ENCODE results near the gene FDX2. TPM values are rescaled to one million over a fixed set of nuclear protein-coding genes. Genes with fewer than 3 reads are reported as not detected.

Gene FDX2
- total and polyA plus RNA-seq, 4 donors, result 9.6 to 38.4 (median 21.2) TPM

DNA sequence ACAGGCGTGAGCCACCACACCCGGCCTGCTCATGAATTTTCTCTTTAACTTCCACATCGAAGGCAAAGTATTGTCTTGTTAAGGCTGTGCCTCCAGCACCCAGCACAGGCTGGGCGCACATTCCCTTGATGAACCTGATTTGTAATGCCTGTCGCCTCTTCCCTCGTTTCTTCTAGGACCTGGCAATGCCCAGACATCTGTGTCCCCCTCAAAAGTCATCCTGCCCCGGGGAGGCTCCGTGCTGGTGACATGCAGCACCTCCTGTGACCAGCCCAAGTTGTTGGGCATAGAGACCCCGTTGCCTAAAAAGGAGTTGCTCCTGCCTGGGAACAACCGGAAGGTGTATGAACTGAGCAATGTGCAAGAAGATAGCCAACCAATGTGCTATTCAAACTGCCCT, 41.2 kb downstream of the FDX2 start:
- TF ChIP-seq, protein P1, sequence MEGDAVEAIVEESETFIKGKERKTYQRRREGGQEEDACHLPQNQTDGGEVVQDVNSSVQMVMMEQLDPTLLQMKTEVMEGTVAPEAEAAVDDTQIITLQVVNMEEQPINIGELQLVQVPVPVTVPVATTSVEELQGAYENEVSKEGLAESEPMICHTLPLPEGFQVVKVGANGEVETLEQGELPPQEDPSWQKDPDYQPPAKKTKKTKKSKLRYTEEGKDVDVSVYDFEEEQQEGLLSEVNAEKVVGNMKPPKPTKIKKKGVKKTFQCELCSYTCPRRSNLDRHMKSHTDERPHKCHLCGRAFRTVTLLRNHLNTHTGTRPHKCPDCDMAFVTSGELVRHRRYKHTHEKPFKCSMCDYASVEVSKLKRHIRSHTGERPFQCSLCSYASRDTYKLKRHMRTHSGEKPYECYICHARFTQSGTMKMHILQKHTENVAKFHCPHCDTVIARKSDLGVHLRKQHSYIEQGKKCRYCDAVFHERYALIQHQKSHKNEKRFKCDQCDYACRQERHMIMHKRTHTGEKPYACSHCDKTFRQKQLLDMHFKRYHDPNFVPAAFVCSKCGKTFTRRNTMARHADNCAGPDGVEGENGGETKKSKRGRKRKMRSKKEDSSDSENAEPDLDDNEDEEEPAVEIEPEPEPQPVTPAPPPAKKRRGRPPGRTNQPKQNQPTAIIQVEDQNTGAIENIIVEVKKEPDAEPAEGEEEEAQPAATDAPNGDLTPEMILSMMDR (IDR thresholded peaks at IDR 0.05; ENCODE audit: control extremely low read depth, extremely low read depth), result no peak
- Histone ChIP-seq H3K27ac (ENCODE audit: low read depth in 1 of 2, low read length in 1 of 2) (peak overlapping the region in 1 of 2 donors; percentile 79), H3K4me3 (peak overlapping the region; percentile 26), H3K9me3 (ENCODE audit: control insufficient read depth in 4 of 4, insufficient read depth in 3 of 4, low read length in 3 of 4) (no peaks in the 10 kb centered on the region), H3K36me3 (ENCODE audit: control insufficient read depth in 4 of 4, insufficient read depth in 4 of 4, low read length in 4 of 4) (peaks cover 0 to 23% (median 0%) of the 10 kb centered on the region in 4 donors), H3K4me1 (ENCODE audit: control insufficient read depth in 5 of 5, insufficient read depth in 5 of 5, low read length in 5 of 5) (peaks cover 0 to 16% (median 4%) of the 10 kb centered on the region in 5 donors), H3K9ac (ENCODE audit: insufficient read depth in 1 of 2, low read length in 2 of 2) (no peak overlapping the region), H3K27me3 (ENCODE audit: control insufficient read depth in 3 of 3, insufficient read depth in 3 of 3, low read length in 2 of 3) (peaks cover 0 to 8% (median 0%) of the 10 kb centered on the region in 3 donors)
- 78 to 94% methylated on average over 10 of the region's 10 CpGs for WGBS, 2 donors
- no peak for DNase-seq
- no peak for ATAC-seq (ENCODE audit: insufficient read depth, low FRiP score)

DNA sequence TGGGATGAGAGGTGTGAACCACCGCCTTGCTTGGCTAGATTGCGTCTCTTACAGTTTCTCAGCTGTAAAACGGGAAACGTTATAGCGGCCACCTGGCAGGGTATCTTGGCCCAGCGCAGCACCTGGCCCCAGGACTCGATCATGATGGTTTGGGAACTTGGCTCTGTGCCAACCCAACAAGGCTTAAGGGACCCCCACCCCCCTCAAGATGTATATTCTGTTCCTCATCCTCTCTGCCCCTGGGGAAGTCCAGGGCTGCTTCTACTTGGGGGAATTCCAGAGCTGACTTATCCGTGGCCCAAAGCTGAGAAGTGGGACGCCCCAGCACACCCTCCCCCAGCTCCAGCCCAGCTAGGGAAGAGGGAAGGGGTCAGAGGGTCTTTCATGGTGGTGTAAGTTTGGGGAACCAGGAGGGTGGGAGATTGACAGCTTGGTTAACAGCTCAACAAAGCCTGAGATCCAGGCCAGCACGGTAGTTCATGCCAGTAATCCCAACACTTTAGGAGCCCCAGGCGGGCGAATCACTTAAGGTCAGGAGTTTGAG, 44.2 kb downstream of the FDX2 start:
- Histone ChIP-seq H3K4me1 (ENCODE audit: control insufficient read depth in 5 of 5, insufficient read depth in 5 of 5, low read length in 5 of 5) (peaks cover 0 to 16% (median 4%) of the 10 kb centered on the region in 5 donors), H3K9ac (ENCODE audit: insufficient read depth in 1 of 2, low read length in 2 of 2) (no peak overlapping the region), H3K4me3 (peak overlapping the region; percentile 76), H3K27me3 (ENCODE audit: control insufficient read depth in 3 of 3, insufficient read depth in 3 of 3, low read length in 2 of 3) (peaks cover 0 to 8% (median 0%) of the 10 kb centered on the region in 3 donors), H3K27ac (ENCODE audit: low read depth in 1 of 2, low read length in 1 of 2) (peak overlapping the region; percentile 78 to 89), H3K9me3 (ENCODE audit: control insufficient read depth in 4 of 4, insufficient read depth in 3 of 4, low read length in 3 of 4) (no peaks in the 10 kb centered on the region), H3K36me3 (ENCODE audit: control insufficient read depth in 4 of 4, insufficient read depth in 4 of 4, low read length in 4 of 4) (peaks cover 0 to 8% (median 0%) of the 10 kb centered on the region in 4 donors)
- 15 to 23% methylated on average over 12 of the region's 12 CpGs for WGBS, 2 donors
- TF ChIP-seq, protein P1 (IDR thresholded peaks at IDR 0.05; ENCODE audit: control extremely low read depth, extremely low read depth), result no peak
- DNase-seq (no peak), ATAC-seq (ENCODE audit: insufficient read depth, low FRiP score) (no peak)

DNA sequence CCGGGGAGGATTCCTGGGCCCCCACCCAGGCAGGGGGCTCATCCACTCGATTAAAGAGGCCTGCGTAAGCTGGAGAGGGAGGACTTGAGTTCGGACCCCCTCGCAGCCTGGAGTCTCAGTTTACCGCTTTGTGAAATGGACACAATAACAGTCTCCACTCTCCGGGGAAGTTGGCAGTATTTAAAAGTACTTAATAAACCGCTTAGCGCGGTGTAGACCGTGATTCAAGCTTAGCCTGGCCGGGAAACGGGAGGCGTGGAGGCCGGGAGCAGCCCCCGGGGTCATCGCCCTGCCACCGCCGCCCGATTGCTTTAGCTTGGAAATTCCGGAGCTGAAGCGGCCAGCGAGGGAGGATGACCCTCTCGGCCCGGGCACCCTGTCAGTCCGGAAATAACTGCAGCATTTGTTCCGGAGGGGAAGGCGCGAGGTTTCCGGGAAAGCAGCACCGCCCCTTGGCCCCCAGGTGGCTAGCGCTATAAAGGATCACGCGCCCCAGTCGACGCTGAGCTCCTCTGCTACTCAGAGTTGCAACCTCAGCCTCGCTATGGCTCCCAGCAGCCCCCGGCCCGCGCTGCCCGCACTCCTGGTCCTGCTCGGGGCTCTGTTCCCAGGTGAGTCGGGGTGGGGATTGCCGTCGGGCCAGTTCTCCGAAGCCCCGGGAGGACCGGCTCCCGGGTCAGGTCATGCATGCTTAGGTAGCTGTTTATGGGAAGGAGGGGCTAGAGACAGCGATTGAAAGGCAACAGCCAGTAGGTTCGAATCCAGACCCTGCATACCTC, 45.0 kb downstream of the FDX2 start, which contains the start of gene ICAM1:
ICAM1 (plus strand) TSS at position 505 of the 779 bp plus-strand sequence; CDS start at position 545, 40 bp downstream.
- 1% methylated on average over 40 to 51 of the region's 51 CpGs for WGBS, 2 donors
- Histone ChIP-seq H3K9ac (ENCODE audit: insufficient read depth in 1 of 2, low read length in 2 of 2) (peak within 1 kb of the TSS; percentile 39 to 43), H3K27ac (ENCODE audit: low read depth in 1 of 2, low read length in 1 of 2) (peak within 1 kb of the TSS; percentile 78 to 89), H3K9me3 (ENCODE audit: control insufficient read depth in 4 of 4, insufficient read depth in 3 of 4, low read length in 3 of 4) (no peaks in the 10 kb centered on the region), H3K36me3 (ENCODE audit: control insufficient read depth in 4 of 4, insufficient read depth in 4 of 4, low read length in 4 of 4) (peaks cover 0 to 8% (median 0%) of the 10 kb centered on the region in 4 donors), H3K4me1 (ENCODE audit: control insufficient read depth in 5 of 5, insufficient read depth in 5 of 5, low read length in 5 of 5) (peaks cover 0 to 16% (median 4%) of the 10 kb centered on the region in 5 donors), H3K4me3 (peak within 1 kb of the TSS; percentile 76), H3K27me3 (ENCODE audit: control insufficient read depth in 3 of 3, insufficient read depth in 3 of 3, low read length in 2 of 3) (peaks cover 0 to 8% (median 0%) of the 10 kb centered on the region in 3 donors)
- TF ChIP-seq, protein P1 (IDR thresholded peaks at IDR 0.05; ENCODE audit: control extremely low read depth, extremely low read depth), result no peak
- ATAC-seq (ENCODE audit: insufficient read depth, low FRiP score) (peak; percentile 73), DNase-seq (peak; percentile 71 to 82 (median 77))

Data from lung (tissue), 12 donors.